GM21447 (cell line): ENCODE data around the gene PCDHGC3.
A peak's percentile ranks its signal among the peaks of the same experiment; 100 is the strongest.

ENCODE experiments used
- ATAC-seq: cut with Tn5 transposase; IDR thresholded peaks from one replicate; pipeline ENCODE4 v1.9.1; 2021; ENCODE audit not compliant: unreplicated experiment

PCDHGC3 gene

GRCh38 chr5:141484641-141485311 is 9.0 kb downstream of the PCDHGC3 start, which contains the start of gene PCDHGC4:
PCDHGC4 (plus strand) TSS chr5:141485030; CDS start chr5:141485174, 144 bp downstream.
- no peak for ATAC-seq

- ATAC-seq, result no peak
Measured at GRCh38 chr5:141485321-141486055, 9.7 kb downstream of the PCDHGC3 start.

- ATAC-seq, result no peak
Measured at GRCh38 chr5:141486091-141486490, 10.3 kb downstream of the PCDHGC3 start.

- ATAC-seq, result no peak
Measured at GRCh38 chr5:141487131-141487530, 11.4 kb downstream of the PCDHGC3 start.

GRCh38 chr5:141488591-141489561 is 13.1 kb downstream of the PCDHGC3 start, which contains the start of gene PCDHGC5:
PCDHGC5 (plus strand) TSS chr5:141489081; CDS start chr5:141489241, 160 bp downstream.
- ATAC-seq, result no peak

GRCh38 chr5:141489841-141490240 is 14.1 kb downstream of the PCDHGC3 start:
- no peak for ATAC-seq

GRCh38 chr5:141490271-141490670 is 14.5 kb downstream of the PCDHGC3 start:
- ATAC-seq, result no peak

GRCh38 chr5:141490771-141491170 is 15.0 kb downstream of the PCDHGC3 start:
- no peak for ATAC-seq

- ATAC-seq, result peak; percentile 28
Measured at GRCh38 chr5:141491323-141492167, 15.8 kb downstream of the PCDHGC3 start.

GRCh38 chr5:141492168-141492885 is 16.6 kb downstream of the PCDHGC3 start:
- ATAC-seq, result peak; percentile 49

- ATAC-seq, result no peak
Measured at GRCh38 chr5:141493500-141494422, 18.0 kb downstream of the PCDHGC3 start.

- ATAC-seq, result no peak
Measured at GRCh38 chr5:141494761-141495452, 19.1 kb downstream of the PCDHGC3 start.

GRCh38 chr5:141495453-141495811 is 19.7 kb downstream of the PCDHGC3 start:
- ATAC-seq, result no peak

- no peak for ATAC-seq
Measured at GRCh38 chr5:141496038-141496437, 20.3 kb downstream of the PCDHGC3 start.

- ATAC-seq, result no peak
Measured at GRCh38 chr5:141501761-141502160, 26.0 kb downstream of the PCDHGC3 start.

GRCh38 chr5:141503681-141504080 is 27.9 kb downstream of the PCDHGC3 start:
- ATAC-seq, result no peak

- no peak for ATAC-seq
Measured at GRCh38 chr5:141504216-141504615, 28.4 kb downstream of the PCDHGC3 start.
